ENCODE measurements around the gene TOX4.
A peak's percentile ranks its signal among the peaks of the same experiment; 100 is the strongest.

Gene TOX4

DNA sequence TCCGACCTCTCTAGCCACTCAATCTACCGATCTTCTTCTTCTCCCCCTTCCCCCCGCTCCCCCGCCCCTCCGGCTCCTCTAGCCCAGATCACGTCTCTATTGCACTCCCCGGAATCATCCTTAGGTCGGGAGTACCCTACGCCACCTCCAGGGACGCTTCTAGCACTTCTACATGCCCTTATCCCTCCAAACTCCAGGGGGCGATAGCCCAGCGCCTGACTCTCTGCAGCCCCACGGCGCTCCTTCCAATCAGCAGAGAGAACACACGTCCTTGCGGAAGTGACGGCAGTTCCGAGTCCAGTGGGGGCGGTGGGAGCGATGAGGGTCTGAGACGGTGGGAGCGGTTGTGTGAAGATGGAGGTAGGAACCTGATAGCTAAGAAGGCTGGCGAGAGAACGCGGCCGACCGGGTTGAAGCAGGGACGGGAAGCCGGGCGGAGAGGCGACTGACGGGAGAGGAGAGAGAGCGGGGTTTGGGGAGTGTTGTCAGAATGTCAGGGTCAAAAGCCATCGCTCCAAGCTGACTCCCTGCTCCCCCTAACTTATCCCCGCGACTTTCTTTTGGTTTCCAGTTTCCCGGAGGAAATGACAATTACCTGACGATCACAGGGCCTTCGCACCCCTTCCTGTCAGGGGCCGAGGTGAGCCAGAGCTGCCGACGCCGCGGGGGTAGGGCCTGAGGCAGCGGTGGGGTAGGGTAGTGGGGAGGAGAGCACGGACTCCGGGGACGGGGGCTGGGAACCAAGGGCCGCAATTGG lies at the start of gene TOX4, which contains the start of gene RAB2B:
Gene TOX4 (plus strand): TSS at position 271 of the 757 bp plus-strand sequence. CDS start 84 bp downstream, at position 355.
Gene RAB2B (minus strand): TSS at position 35 of the 757 bp plus-strand sequence. CDS start 87 bp downstream, outside the sequence.
- TF ChIP-seq, protein P1, sequence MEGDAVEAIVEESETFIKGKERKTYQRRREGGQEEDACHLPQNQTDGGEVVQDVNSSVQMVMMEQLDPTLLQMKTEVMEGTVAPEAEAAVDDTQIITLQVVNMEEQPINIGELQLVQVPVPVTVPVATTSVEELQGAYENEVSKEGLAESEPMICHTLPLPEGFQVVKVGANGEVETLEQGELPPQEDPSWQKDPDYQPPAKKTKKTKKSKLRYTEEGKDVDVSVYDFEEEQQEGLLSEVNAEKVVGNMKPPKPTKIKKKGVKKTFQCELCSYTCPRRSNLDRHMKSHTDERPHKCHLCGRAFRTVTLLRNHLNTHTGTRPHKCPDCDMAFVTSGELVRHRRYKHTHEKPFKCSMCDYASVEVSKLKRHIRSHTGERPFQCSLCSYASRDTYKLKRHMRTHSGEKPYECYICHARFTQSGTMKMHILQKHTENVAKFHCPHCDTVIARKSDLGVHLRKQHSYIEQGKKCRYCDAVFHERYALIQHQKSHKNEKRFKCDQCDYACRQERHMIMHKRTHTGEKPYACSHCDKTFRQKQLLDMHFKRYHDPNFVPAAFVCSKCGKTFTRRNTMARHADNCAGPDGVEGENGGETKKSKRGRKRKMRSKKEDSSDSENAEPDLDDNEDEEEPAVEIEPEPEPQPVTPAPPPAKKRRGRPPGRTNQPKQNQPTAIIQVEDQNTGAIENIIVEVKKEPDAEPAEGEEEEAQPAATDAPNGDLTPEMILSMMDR (IDR thresholded peaks at IDR 0.05), result peak; percentile 97

DNA sequence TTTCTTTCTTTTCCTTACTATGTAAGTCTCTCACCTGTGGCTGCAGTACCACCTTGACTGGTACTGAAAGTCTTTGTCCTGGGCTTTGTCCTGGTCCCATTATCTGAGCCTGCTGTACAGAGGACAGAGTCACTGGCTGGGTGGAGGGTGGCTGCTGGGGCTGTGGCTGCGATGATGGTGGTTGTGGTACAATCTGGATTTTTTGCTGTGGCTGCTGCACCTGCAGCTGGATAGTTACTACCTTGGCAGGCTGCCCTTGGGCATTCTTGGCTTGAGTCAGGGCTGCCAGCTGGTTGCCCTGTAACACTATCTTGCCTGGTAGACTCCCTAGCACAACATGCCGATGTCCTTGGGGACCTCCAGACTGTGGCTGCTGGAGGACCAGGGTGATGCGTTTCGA lies 48.1 kb upstream of the TOX4 start:
- TF ChIP-seq, protein P1 (IDR thresholded peaks at IDR 0.05), result no peak

DNA sequence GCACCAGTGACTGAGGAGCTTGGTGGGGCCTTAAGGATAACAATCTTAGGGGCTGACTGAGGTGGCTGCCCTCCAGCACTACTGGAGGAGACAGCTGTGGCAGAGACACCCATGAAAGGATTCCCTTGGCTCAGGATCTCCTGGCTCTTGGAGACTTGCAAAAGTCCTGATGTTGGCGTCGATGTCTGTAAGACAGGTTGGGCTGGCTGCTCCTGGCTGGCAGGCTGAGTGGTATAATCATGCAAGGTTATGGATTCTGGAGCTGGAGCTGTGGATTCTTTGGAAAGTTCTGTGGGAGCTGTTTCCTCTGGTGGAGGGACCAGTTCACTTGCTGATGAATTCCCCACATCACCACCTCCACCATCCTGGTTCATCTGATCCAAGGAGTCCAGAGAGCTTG lies 45.9 kb upstream of the TOX4 start:
- TF ChIP-seq, protein P1 (IDR thresholded peaks at IDR 0.05), result no peak

DNA sequence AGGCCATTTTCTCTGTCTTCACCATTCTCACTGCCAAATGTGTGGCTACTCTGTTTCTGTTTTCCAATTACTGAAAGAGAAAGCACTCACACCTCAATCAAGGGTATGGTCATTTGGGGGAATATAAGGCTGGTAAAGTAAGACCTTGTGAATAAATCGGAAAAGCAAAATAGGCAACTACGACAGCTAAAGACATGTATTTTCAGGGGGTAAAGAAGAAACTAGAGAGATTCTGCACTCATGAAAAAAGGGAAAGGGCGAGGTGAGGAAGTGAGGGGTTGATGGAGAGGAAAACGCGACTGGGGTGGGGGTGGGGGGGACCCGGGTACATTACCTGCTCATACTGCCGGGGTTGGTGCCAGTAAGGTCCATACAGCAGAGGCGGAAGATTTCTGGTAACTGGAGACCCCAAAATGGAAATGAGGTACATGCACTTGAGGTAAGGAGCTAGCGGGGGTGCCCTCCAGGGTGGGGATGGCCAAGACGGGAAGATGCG lies 40.4 kb upstream of the TOX4 start:
- TF ChIP-seq, protein P1 (IDR thresholded peaks at IDR 0.05), result no peak

DNA sequence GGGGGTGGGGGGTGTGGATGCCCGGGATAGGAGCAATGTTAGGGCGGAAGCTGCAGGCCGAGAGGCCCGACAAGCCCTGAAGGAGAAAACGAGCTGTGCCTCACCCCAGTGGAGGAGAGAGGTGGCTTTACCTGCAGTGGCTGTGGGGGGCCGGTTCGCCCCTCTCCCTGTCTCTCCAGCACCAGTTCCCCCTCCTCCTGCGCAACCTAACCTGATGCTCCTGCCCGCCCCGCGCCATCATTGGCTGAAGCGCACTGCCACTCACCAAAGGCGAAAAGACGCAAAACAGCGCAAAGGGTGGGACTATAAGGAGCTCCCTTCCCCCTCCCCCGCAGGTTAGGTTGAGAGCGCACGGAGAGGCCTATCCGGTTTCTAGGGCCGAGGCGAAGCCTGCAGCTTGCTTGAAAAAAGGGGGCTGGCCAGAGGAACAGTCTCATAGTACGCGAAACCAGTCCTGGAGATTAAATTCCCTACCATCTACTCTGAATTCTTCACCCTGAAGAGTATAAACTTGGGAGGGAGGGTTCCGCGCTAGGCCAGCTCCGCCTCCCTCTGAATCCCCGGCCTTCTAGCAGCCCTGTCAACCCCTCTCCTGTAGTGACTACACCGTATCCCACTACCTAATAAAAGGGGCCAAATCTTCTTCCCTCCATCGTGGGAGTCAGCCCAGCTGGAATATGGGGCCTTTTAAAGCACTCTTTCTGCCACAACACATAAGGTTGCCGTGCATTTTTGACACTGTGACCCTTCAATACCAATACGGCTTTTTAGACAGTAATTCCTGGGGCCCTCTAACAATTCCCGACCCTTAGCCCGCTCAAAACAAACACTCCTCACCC lies 39.7 kb upstream of the TOX4 start:
- TF ChIP-seq, protein P1 (IDR thresholded peaks at IDR 0.05), result no peak

DNA sequence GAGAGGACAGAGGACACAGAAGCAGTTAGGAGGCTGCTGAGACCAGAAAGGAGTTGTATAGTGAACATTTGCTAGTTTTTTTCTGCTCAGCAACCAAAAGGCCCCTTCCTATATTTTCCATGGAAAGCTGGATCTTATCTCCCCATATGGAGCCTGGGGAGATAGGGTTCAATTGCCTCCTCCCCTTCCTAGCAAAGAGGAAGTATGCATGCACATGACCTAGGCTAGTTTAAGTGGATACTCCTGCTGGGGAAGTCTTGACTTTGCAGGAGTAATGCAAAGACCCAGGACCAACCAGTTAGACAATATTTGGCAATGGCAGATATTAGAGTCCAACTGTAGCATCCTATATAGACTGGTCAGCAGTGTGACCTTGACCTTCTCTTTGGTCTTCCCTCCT lies 36.1 kb upstream of the TOX4 start:
- TF ChIP-seq, protein P1 (IDR thresholded peaks at IDR 0.05), result no peak

DNA sequence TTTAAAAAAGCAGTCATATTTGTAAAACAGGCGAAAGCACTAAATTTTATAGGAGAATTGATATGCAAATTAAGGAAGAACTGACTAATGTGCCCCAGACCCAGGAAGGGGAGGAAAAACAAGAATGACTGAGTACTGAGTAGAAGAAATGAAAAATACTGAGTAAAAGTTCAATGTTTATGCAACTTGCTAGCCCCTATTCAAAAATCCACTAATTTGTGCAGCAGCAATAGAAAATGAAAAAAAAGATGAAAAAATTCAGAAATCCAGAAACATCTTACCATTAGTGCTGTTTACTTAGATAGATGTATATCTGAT lies 27.1 kb upstream of the TOX4 start:
- TF ChIP-seq, protein P1 (IDR thresholded peaks at IDR 0.05), result no peak

All from LNCAP (cell line).